Neural cell (in vitro differentiated cells): ENCODE data around the gene BANP.

Experiments
- EP300 ChIP-seq: fragments of 450-650 bp; conservative IDR thresholded peaks from 2 replicates; pipeline ENCODE4 v1.6.1; 2014; ENCODE audit warnings: antibody characterized with exemption, mild to moderate bottlenecking, moderate library complexity; ENCODE audit not compliant: poor library complexity, severe bottlenecking
- TAF1 ChIP-seq: IDR thresholded peaks from 2 replicates; pipeline ENCODE4 v1.6.1; 2012; ENCODE audit warnings: low read depth
- TF ChIP-seq, protein P1 (sequence below): fragments of 450-650 bp; IDR thresholded peaks from 2 replicates; pipeline ENCODE4 v1.5.1; 2014; ENCODE audit warnings: antibody characterized with exemption, mild to moderate bottlenecking, moderate library complexity; ENCODE audit not compliant: poor library complexity, severe bottlenecking
- TF ChIP-seq, protein P2 (sequence below): IDR thresholded peaks from 2 replicates; pipeline ENCODE4 v1.6.1; 2012; ENCODE audit warnings: borderline replicate concordance

DNA sequence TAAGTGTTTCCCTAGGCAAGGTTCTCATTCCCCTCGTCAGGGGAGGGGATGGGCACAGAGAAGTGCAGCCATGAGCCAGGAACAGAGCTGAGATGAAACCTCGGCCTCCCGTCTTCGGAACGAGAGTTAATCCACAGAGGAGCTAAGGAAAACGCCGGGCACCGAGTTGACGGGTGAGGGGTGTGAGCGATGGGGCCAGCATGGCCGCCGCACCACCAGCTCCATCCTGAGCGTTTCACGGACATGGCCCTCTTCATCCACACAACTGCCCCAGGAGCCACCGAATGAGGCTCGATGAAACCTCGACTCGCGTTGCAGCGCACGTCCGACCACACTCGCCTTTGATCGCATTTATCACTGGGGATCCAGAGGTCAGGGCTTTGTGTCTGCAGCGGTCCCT is 36.4 kb upstream of the BANP start:
- TF ChIP-seq, protein P1, sequence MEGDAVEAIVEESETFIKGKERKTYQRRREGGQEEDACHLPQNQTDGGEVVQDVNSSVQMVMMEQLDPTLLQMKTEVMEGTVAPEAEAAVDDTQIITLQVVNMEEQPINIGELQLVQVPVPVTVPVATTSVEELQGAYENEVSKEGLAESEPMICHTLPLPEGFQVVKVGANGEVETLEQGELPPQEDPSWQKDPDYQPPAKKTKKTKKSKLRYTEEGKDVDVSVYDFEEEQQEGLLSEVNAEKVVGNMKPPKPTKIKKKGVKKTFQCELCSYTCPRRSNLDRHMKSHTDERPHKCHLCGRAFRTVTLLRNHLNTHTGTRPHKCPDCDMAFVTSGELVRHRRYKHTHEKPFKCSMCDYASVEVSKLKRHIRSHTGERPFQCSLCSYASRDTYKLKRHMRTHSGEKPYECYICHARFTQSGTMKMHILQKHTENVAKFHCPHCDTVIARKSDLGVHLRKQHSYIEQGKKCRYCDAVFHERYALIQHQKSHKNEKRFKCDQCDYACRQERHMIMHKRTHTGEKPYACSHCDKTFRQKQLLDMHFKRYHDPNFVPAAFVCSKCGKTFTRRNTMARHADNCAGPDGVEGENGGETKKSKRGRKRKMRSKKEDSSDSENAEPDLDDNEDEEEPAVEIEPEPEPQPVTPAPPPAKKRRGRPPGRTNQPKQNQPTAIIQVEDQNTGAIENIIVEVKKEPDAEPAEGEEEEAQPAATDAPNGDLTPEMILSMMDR, result no peak
- TF ChIP-seq, protein P2, sequence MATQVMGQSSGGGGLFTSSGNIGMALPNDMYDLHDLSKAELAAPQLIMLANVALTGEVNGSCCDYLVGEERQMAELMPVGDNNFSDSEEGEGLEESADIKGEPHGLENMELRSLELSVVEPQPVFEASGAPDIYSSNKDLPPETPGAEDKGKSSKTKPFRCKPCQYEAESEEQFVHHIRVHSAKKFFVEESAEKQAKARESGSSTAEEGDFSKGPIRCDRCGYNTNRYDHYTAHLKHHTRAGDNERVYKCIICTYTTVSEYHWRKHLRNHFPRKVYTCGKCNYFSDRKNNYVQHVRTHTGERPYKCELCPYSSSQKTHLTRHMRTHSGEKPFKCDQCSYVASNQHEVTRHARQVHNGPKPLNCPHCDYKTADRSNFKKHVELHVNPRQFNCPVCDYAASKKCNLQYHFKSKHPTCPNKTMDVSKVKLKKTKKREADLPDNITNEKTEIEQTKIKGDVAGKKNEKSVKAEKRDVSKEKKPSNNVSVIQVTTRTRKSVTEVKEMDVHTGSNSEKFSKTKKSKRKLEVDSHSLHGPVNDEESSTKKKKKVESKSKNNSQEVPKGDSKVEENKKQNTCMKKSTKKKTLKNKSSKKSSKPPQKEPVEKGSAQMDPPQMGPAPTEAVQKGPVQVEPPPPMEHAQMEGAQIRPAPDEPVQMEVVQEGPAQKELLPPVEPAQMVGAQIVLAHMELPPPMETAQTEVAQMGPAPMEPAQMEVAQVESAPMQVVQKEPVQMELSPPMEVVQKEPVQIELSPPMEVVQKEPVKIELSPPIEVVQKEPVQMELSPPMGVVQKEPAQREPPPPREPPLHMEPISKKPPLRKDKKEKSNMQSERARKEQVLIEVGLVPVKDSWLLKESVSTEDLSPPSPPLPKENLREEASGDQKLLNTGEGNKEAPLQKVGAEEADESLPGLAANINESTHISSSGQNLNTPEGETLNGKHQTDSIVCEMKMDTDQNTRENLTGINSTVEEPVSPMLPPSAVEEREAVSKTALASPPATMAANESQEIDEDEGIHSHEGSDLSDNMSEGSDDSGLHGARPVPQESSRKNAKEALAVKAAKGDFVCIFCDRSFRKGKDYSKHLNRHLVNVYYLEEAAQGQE, result no peak
- TF ChIP-seq EP300 (no peak), TAF1 (no peak)
